ENCODE measurements around the gene CMTM4. TPM values are rescaled to one million over a fixed set of nuclear protein-coding genes. Genes with fewer than 3 reads are reported as not detected.

The CMTM4 gene
- total and polyA plus RNA-seq, 4 donors: 24.3 to 78.0 (median 32.0) TPM

GRCh38 chr16:66717776-66718175 lies 21.2 kb upstream of the CMTM4 start:
- H3K4me1 ChIP-seq (ENCODE audit: control insufficient read depth in 5 of 5, insufficient read depth in 5 of 5, low read length in 5 of 5): no peaks in the 10 kb centered on the region
- no peak for TF ChIP-seq CTCF (IDR thresholded peaks at IDR 0.05; ENCODE audit: control extremely low read depth, extremely low read depth)
- no peak overlapping the region for H3K27ac ChIP-seq (ENCODE audit: low read depth in 1 of 2, low read length in 1 of 2)
- whole genome bisulfite sequencing, 2 donors: 64 to 82% methylated on average over 4 of the region's 4 CpGs
- H3K36me3 ChIP-seq (ENCODE audit: control insufficient read depth in 4 of 4, insufficient read depth in 4 of 4, low read length in 4 of 4): peaks cover under 1 to 15% (median 10%) of the 10 kb centered on the region in 4 donors
- no peak overlapping the region for H3K9ac ChIP-seq (ENCODE audit: insufficient read depth in 1 of 2, low read length in 2 of 2)
- DNase-seq (no peak), ATAC-seq (ENCODE audit: insufficient read depth, low FRiP score) (peak; percentile 74)
- no peak overlapping the region for H3K4me3 ChIP-seq
- no peaks in the 10 kb centered on the region for H3K27me3 ChIP-seq (ENCODE audit: control insufficient read depth in 3 of 3, insufficient read depth in 3 of 3, low read length in 2 of 3)
- H3K9me3 ChIP-seq (ENCODE audit: control insufficient read depth in 4 of 4, insufficient read depth in 3 of 4, low read length in 3 of 4): no peaks in the 10 kb centered on the region

GRCh38 chr16:66717112-66717675 lies 20.7 kb upstream of the CMTM4 start:
- Histone ChIP-seq H3K4me1 (ENCODE audit: control insufficient read depth in 5 of 5, insufficient read depth in 5 of 5, low read length in 5 of 5) (no peaks in the 10 kb centered on the region), H3K36me3 (ENCODE audit: control insufficient read depth in 4 of 4, insufficient read depth in 4 of 4, low read length in 4 of 4) (peaks cover 0 to 10% (median 6%) of the 10 kb centered on the region in 4 donors), H3K9ac (ENCODE audit: insufficient read depth in 1 of 2, low read length in 2 of 2) (no peak overlapping the region), H3K27ac (ENCODE audit: low read depth in 1 of 2, low read length in 1 of 2) (peak overlapping the region in 1 of 2 donors; percentile 49), H3K9me3 (ENCODE audit: control insufficient read depth in 4 of 4, insufficient read depth in 3 of 4, low read length in 3 of 4) (no peaks in the 10 kb centered on the region), H3K27me3 (ENCODE audit: control insufficient read depth in 3 of 3, insufficient read depth in 3 of 3, low read length in 2 of 3) (no peaks in the 10 kb centered on the region), H3K4me3 (no peak overlapping the region)
- peak; percentile 27 for TF ChIP-seq CTCF (IDR thresholded peaks at IDR 0.05; ENCODE audit: control extremely low read depth, extremely low read depth)
- peak in 2 of 3 donors; percentile 31 to 38 for DNase-seq
- 59 to 61% methylated on average over 12 of the region's 12 CpGs for WGBS, 2 donors
- no peak for ATAC-seq (ENCODE audit: insufficient read depth, low FRiP score)

GRCh38 chr16:66714654-66715307 lies 18.2 kb upstream of the CMTM4 start:
- DNase-seq (no peak), ATAC-seq (ENCODE audit: insufficient read depth, low FRiP score) (no peak)
- Histone ChIP-seq H3K9me3 (ENCODE audit: control insufficient read depth in 4 of 4, insufficient read depth in 3 of 4, low read length in 3 of 4) (no peaks in the 10 kb centered on the region), H3K36me3 (ENCODE audit: control insufficient read depth in 4 of 4, insufficient read depth in 4 of 4, low read length in 4 of 4) (peaks cover 0 to 6% (median 3%) of the 10 kb centered on the region in 4 donors), H3K4me1 (ENCODE audit: control insufficient read depth in 5 of 5, insufficient read depth in 5 of 5, low read length in 5 of 5) (no peaks in the 10 kb centered on the region), H3K27me3 (ENCODE audit: control insufficient read depth in 3 of 3, insufficient read depth in 3 of 3, low read length in 2 of 3) (no peaks in the 10 kb centered on the region), H3K9ac (ENCODE audit: insufficient read depth in 1 of 2, low read length in 2 of 2) (no peak overlapping the region), H3K4me3 (no peak overlapping the region), H3K27ac (ENCODE audit: low read depth in 1 of 2, low read length in 1 of 2) (no peak overlapping the region)
- WGBS, 2 donors: 73 to 78% methylated on average over 6 of the region's 6 CpGs
- TF ChIP-seq CTCF (IDR thresholded peaks at IDR 0.05; ENCODE audit: control extremely low read depth, extremely low read depth): no peak

All from lung (tissue), 12 donors.